Fibroblast of villous mesenchyme (primary cell): ENCODE results near the gene DLL4. TPM values are rescaled to one million over a fixed set of nuclear protein-coding genes. Genes with fewer than 3 reads are reported as not detected.

Experiments used
- small RNA-seq: library from RNA; depleted of rRNA; stranded (forward); fragments of <200 nt; gene quantifications from one replicate; pipeline ENCODE3, GENCODE V24; 2012
- total RNA-seq: library from RNA; depleted of rRNA; stranded (reverse); fragments of >200 nt; gene quantifications from 2 replicates; pipeline ENCODE4 v1.2.3, GENCODE V29; 2012

The DLL4 gene
- total RNA-seq, 1 donor = 6.0 TPM

Small RNA genes within 50 kb of the gene (small RNA-seq; reads per million reads assigned to genes)
- gene ISCA1P4 = not detected

Other genes starting within 250 kb of the DLL4 start
- gene RAD51, start 234.2 kb upstream of the DLL4 start, total RNA-seq = 3.5 and 4.2 TPM in 2 replicates
- gene RMDN3, start 174.1 kb upstream of the DLL4 start, total RNA-seq = 17.3 and 17.4 TPM in 2 replicates
- gene GCHFR, start 165.3 kb upstream of the DLL4 start, total RNA-seq = 2.6 and 2.9 TPM in 2 replicates
- gene C15orf62, start 159.4 kb upstream of the DLL4 start, total RNA-seq = under 0.01 TPM in 1 of 2 replicates, not detected in the other
- gene ZFYVE19, start 122.3 kb upstream of the DLL4 start, total RNA-seq = 17.3 and 21.6 TPM in 2 replicates
- gene DNAJC17, start 121.9 kb upstream of the DLL4 start, total RNA-seq = 24.5 and 30.7 TPM in 2 replicates
- gene PPP1R14D, start 100.6 kb upstream of the DLL4 start, total RNA-seq = not detected in 2 replicates
- gene SPINT1, start 85.3 kb upstream of the DLL4 start, total RNA-seq = 0.32 and 0.43 TPM in 2 replicates
- gene RHOV, start 55.1 kb upstream of the DLL4 start, total RNA-seq = under 0.01 TPM in 1 of 2 replicates, not detected in the other
- gene VPS18, start 34.9 kb upstream of the DLL4 start, total RNA-seq = 48.8 and 62.2 TPM in 2 replicates
- gene CHAC1, start 24.1 kb downstream of the DLL4 start, total RNA-seq = 13.4 and 62.2 TPM in 2 replicates
- 21.6 and 29.8 TPM in 2 replicates for gene INO80, start 186.9 kb downstream of the DLL4 start, total RNA-seq